B cell (primary cell): Measurements from ENCODE around the gene BTD. TPM values are rescaled to one million over a fixed set of nuclear protein-coding genes. Genes with fewer than 3 reads are reported as not detected.

Experiments used
- ATAC-seq: fragments of 200-7000 bp; cut with Tn5 transposase; one replicate; pipeline ENCODE4 v1.10.0; 2021; ENCODE audit warnings: low read depth, mild to moderate bottlenecking, moderate number of reproducible peaks, moderate library complexity
- CTCF ChIA-PET: fragments of 350-600 bp; sonication (Branson Sonifier 250); formaldehyde crosslinking; loops from one replicate; lab custom pipeline; 2021; ENCODE audit warnings: antibody characterized with exemption, inconsistent platforms; lab: Charles Lee
- POLR2A ChIA-PET: fragments of 350-600 bp; sonication (Branson Sonifier 250); formaldehyde crosslinking; loops from one replicate; lab custom pipeline; 2021; ENCODE audit warnings: antibody characterized with exemption; lab: Charles Lee
- DNase-seq: peaks from one replicate; pipeline ENCODE4 v3.0.0; 2013
- H2AFZ ChIP-seq: 2 replicates; pipeline ENCODE4 v1.6.1; 2012; ENCODE audit warnings: mild to moderate bottlenecking, low read depth, low read length; ENCODE audit not compliant: insufficient read depth, poor library complexity, severe bottlenecking
- H3K27ac ChIP-seq, 2 donors: 1 replicate in 1 of 2; 2 replicates in 1 of 2; pipeline ENCODE4 v1.5.1; 2012 to 2013; ENCODE audit warnings: low read length in 2 of 2, mild to moderate bottlenecking in 2 of 2, moderate library complexity in 1 of 2
- H3K27me3 ChIP-seq, 4 experiments: fragments of 200-600 bp in 1 of 4; sonication (generic) in 1 of 4; replicated peaks in 1 of 4; 1 replicate in 2 of 4; 2 replicates in 2 of 4; pipeline versions ENCODE4 v1.6.1 to v1.7.0; 2013 to 2016; ENCODE audit warnings: low read length in 3 of 4, mild to moderate bottlenecking in 2 of 4, mixed read lengths in 1 of 4, moderate library complexity in 1 of 4; ENCODE audit not compliant: insufficient read depth in 4 of 4, control insufficient read depth in 3 of 4; ENCODE audit errors: control extremely low read depth in 1 of 4
- H3K36me3 ChIP-seq, 2 experiments: replicated peaks in 1 of 2; 1 replicate in 1 of 2; 2 replicates in 1 of 2; pipeline versions ENCODE4 v1.6.1 to v1.7.1; 2013; ENCODE audit warnings: low read length in 1 of 2; ENCODE audit not compliant: insufficient read depth in 2 of 2, control insufficient read depth in 1 of 2; ENCODE audit errors: control extremely low read depth in 1 of 2, extremely low read depth in 1 of 2
- H3K4me1 ChIP-seq, 2 donors: fragments of 200-600 bp in 1 of 2; sonication (generic) in 1 of 2; 1 replicate in 1 of 2; 2 replicates in 1 of 2; pipeline versions ENCODE4 v1.5.1 to v1.6.1; 2013 to 2017; ENCODE audit warnings: low read length in 2 of 2; ENCODE audit not compliant: control insufficient read depth in 2 of 2, insufficient read depth in 2 of 2
- H3K4me2 ChIP-seq: replicated peaks from 2 replicates; pipeline ENCODE3; 2012; ENCODE audit warnings: mild to moderate bottlenecking, low read depth, low read length; ENCODE audit not compliant: poor library complexity, severe bottlenecking
- H3K4me3 ChIP-seq, 5 experiments: fragments of 200-600 bp in 1 of 5; sonication (generic) in 1 of 5; 1 replicate in 3 of 5; 2 replicates in 2 of 5; pipeline versions ENCODE4 v1.5.1 to v1.7.0; 2011 to 2016; ENCODE audit warnings: low read length in 4 of 5, mild to moderate bottlenecking in 4 of 5, low read depth in 2 of 5, control low read depth in 1 of 5, moderate library complexity in 1 of 5; ENCODE audit not compliant: insufficient read depth in 1 of 5; ENCODE audit errors: control extremely low read depth in 1 of 5, extremely low read depth in 1 of 5
- H3K79me2 ChIP-seq: fragments of 200-600 bp; sonication (generic); one replicate; pipeline ENCODE4 v1.6.0; 2016; ENCODE audit warnings: low read length; ENCODE audit not compliant: control insufficient read depth, insufficient read depth
- H3K9ac ChIP-seq: fragments of 200-600 bp; sonication (generic); 2 replicates; pipeline ENCODE4 v1.6.1; 2017; ENCODE audit warnings: mild to moderate bottlenecking, low read length, moderate library complexity
- H3K9me3 ChIP-seq, 3 donors: one replicate each; pipeline versions ENCODE4 v1.6.1 to v1.7.1; 2013; ENCODE audit warnings: low read length in 2 of 3; ENCODE audit not compliant: control insufficient read depth in 2 of 3, insufficient read depth in 1 of 3; ENCODE audit errors: control extremely low read depth in 1 of 3
- H4K20me1 ChIP-seq: 2 replicates; pipeline ENCODE4 v1.6.0; 2012; ENCODE audit warnings: mild to moderate bottlenecking, low read length; ENCODE audit not compliant: insufficient read depth, control insufficient read depth, poor library complexity, severe bottlenecking
- H3K27ac Mint-ChIP-seq: one replicate; pipeline ENCODE4 v1.8.0; 2021; ENCODE audit warnings: mixed read lengths
- H3K27me3 Mint-ChIP-seq: one replicate; pipeline ENCODE4 v1.8.0; 2021; ENCODE audit warnings: mixed read lengths
- H3K4me1 Mint-ChIP-seq: one replicate; pipeline ENCODE4 v1.8.0; 2021; ENCODE audit warnings: mixed read lengths
- H3K4me3 Mint-ChIP-seq: one replicate; pipeline ENCODE4 v1.8.0; 2021; ENCODE audit warnings: mixed read lengths
- H3K9me3 Mint-ChIP-seq: one replicate; pipeline ENCODE4 v1.8.0; 2022; ENCODE audit warnings: mixed read lengths; ENCODE audit not compliant: insufficient read depth
- EZH2 ChIP-seq: IDR thresholded peaks from 2 replicates; pipeline ENCODE4 v1.6.1; 2012; ENCODE audit warnings: borderline replicate concordance, low read depth, mild to moderate bottlenecking, moderate library complexity, low read length; ENCODE audit not compliant: insufficient read depth, poor library complexity, severe bottlenecking
- WGBS: methylation state at CpG from one replicate; pipeline ENCODE4 v1.1.5; 2013; ENCODE audit warnings: missing lambda C conversion rate; ENCODE audit not compliant: insufficient coverage; 5-methylcytosine and 5-hydroxymethylcytosine counted together
- intact Hi-C: fragments of 100-400 bp; cut with micrococcal nuclease; formaldehyde crosslinking; loops from one replicate; pipeline ENCODE4 v1.10.0; 2022
- polyA plus RNA-seq: library from polyadenylated mRNA; depleted of rRNA; stranded (reverse); fragments of >200 nt; gene quantifications from 2 replicates; pipeline ENCODE4 v1.2.3, GENCODE V29; 2012
- total RNA-seq, 2 donors: library from RNA; stranded (reverse); fragments of 120-200 nt in 1 of 2; gene quantifications; 1 replicate in 1 of 2; 2 replicates in 1 of 2; pipeline versions ENCODE4 v1.2.3 to v1.2.4, GENCODE V29; 2013 to 2022
- TF ChIP-seq, protein P1 (sequence below): fragments of 200-600 bp; IDR thresholded peaks from one replicate; pipeline ENCODE4 v1.8.0; 2022; ENCODE audit warnings: antibody characterized with exemption, mild to moderate bottlenecking

BTD gene
- total and polyA plus RNA-seq, 2 donors (not counting 1 experiment from before 2014, with no cell fraction given): 8.2 to 25.3 TPM

- Histone ChIP-seq H3K27ac (no peak overlapping the region), H3K79me2 (peaks cover 21% of the 10 kb centered on the region), H3K9me3 (no peaks in the 10 kb centered on the region), H3K4me2 (no peak overlapping the region), H3K4me1 (no peaks in the 10 kb centered on the region), H3K9ac (no peak overlapping the region), H3K27me3 (no peaks in the 10 kb centered on the region), H3K36me3 (no peaks in the 10 kb centered on the region), H3K4me3 (no peak overlapping the region), H4K20me1 (no peaks in the 10 kb centered on the region), H2AFZ (no peak overlapping the region)
- no peak overlapping the region for H3K27ac Mint-ChIP-seq
- POLR2A ChIA-PET: interaction anchor here (0.7 to 1.1 kb wide), 2 partner anchors 164 to 942 kb away, joined by 3 read pairs; no protein-coding TSS in a partner anchor
- CTCF ChIA-PET: no interaction called here
- WGBS: no CpG with 5 or more reads among the region's 3 CpGs
- no peak overlapping the region for H3K4me3 Mint-ChIP-seq
- no peak for TF ChIP-seq EZH2
- TF ChIP-seq, protein P1, sequence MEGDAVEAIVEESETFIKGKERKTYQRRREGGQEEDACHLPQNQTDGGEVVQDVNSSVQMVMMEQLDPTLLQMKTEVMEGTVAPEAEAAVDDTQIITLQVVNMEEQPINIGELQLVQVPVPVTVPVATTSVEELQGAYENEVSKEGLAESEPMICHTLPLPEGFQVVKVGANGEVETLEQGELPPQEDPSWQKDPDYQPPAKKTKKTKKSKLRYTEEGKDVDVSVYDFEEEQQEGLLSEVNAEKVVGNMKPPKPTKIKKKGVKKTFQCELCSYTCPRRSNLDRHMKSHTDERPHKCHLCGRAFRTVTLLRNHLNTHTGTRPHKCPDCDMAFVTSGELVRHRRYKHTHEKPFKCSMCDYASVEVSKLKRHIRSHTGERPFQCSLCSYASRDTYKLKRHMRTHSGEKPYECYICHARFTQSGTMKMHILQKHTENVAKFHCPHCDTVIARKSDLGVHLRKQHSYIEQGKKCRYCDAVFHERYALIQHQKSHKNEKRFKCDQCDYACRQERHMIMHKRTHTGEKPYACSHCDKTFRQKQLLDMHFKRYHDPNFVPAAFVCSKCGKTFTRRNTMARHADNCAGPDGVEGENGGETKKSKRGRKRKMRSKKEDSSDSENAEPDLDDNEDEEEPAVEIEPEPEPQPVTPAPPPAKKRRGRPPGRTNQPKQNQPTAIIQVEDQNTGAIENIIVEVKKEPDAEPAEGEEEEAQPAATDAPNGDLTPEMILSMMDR: no peak
- intact Hi-C loops: no loop called here
- no peaks in the 10 kb centered on the region for H3K4me1 Mint-ChIP-seq
- DNase-seq: no peak
- H3K9me3 Mint-ChIP-seq: no peaks in the 10 kb centered on the region
- H3K27me3 Mint-ChIP-seq: no peaks in the 10 kb centered on the region
- no peak for ATAC-seq
These were observed 9.5 kb downstream of the BTD start for GRCh38 chr3:15611018-15611417.

DNA sequence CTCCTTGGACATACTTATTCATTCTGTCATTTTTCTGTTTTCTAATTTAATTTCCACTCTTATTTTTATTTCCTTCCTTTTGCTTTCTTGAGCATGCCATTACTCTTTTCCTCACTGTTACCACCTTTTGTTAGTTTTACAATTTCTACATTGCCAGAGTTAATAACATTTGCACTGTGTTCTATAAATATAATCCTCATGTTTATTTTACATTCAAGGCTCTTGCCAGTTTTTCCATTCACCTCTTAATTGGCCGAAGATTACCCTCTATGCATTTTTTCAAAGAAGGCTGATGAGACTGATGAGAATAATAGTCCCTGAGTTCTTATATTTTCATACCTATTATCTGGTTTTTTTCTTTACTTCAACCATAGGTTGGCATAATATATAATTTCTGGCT, 10.5 kb downstream of the BTD start:
- no peaks in the 10 kb centered on the region for H3K9me3 ChIP-seq
- H4K20me1 ChIP-seq: no peaks in the 10 kb centered on the region
- Mint-ChIP-seq H3K27me3 (no peaks in the 10 kb centered on the region), H3K27ac (no peak overlapping the region), H3K4me3 (no peak overlapping the region), H3K4me1 (no peaks in the 10 kb centered on the region), H3K9me3 (no peaks in the 10 kb centered on the region)
- peaks cover 21% of the 10 kb centered on the region for H3K79me2 ChIP-seq
- ChIA-PET CTCF (no interaction called here), POLR2A (no interaction called here)
- H2AFZ ChIP-seq: no peak overlapping the region
- no peak overlapping the region for H3K4me2 ChIP-seq
- DNase-seq (no peak), ATAC-seq (no peak)
- no peak overlapping the region for H3K27ac ChIP-seq
- TF ChIP-seq, protein P1: no peak
- no peak for TF ChIP-seq EZH2
- no peaks in the 10 kb centered on the region for H3K4me1 ChIP-seq
- H3K36me3 ChIP-seq: no peaks in the 10 kb centered on the region
- intact Hi-C loops: no loop called here
- WGBS: no CpG with 5 or more reads among the region's 1 CpG
- no peaks in the 10 kb centered on the region for H3K27me3 ChIP-seq
- H3K4me3 ChIP-seq: no peak overlapping the region
- no peak overlapping the region for H3K9ac ChIP-seq
